Right kidney (tissue), 1 donor: Measurements from ENCODE around the gene ARSG.

ENCODE experiments used
- DNase-seq: peaks from one replicate; pipeline ENCODE4 v3.0.0-alpha.2; 2016

Gene ARSG

DNA sequence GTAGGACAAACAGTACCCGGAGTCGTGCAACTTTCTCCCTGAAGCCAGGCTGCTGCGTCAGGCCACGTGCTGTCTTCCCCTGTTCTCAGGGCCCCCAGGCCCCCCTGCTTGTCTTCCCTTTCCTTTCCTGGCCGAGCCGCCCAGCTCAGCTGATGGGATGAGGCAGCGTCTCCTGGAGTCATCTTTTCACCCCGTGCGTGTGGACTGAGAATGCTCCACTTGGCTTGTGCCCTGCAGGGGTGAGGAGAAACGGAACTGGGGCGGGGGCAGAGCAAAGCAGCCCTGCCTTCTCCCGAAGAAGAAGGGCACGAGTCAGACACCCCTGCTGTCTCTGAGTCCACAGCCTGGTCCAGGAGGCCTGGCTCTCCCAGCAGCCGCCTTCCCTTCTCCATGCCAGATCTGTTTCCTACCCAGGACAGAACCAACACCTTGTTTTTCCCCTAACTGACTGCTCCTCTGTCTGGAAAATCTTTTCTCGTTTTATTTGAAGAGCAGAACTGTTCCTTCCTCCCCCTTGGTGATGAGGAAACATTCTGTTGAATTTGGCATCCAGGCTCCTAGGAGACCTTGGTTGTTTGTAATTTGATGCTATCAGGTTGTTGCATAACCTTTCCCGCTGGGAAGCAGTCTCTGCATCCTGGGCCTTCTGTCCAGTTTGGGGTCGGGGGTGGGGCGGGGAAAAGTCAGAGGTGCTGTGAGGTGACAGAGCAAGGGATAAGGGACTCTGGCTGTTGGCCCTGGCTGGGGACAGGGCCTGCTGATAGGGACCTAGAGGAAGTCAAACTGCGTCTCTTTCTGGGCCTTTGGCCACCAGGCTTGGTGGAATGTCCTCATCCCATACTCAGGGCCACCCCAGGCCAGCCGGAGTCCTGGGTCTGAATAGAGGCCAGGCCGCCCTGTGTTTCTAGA is 87.2 kb downstream of the ARSG start:
- DNase-seq, result peak; percentile 51

- no peak for DNase-seq
Observed at GRCh38 chr17:68379177-68379510, 87.8 kb downstream of the ARSG start.

DNA sequence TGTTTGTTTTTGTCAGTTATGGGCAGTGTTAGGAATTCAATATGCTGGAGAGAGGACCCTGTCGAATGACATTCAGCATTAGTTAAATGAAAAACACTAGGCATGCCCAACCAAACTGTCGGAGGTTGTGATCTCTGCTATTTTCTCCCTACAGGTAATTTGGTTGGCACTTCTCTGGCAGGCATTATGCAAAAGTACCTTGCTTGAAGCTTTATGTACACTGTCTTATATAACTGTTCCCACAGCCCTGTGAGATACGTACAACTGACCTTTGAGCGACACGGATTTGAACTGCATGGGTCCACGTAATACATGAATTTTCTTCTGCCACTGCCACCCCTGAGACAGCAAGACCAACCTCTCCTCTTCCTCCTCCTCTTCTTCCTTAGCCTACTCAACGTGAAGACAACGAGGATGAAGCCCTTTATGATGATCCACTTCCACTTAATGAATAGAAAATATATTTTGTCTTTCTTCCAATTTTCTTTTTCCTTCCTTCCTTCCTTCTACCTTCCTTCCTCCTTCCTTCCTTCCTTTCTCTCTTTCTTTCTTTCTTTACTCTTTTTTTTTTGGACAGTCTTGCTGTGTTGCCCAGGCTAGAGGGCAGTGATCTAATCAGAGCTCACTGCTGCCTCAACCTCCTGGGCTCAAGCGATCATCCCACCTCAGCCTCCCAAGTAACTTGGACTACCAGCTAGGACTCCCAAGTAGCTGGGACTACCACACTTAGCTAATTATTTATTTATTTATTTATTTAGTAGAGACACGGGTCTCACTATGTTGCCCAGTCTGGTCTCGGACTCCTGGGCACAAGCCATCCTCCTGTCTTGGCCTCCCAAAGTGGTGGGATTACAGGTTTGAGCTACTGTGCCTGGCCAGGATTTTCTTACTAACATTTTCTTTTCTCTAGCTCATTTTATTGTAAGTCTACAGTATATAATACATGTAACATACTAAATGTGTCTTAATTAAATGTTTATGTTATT is 88.7 kb downstream of the ARSG start:
- no peak for DNase-seq

- DNase-seq, result peak; percentile 42
Observed at GRCh38 chr17:68381076-68381900, 90.0 kb downstream of the ARSG start.

DNA sequence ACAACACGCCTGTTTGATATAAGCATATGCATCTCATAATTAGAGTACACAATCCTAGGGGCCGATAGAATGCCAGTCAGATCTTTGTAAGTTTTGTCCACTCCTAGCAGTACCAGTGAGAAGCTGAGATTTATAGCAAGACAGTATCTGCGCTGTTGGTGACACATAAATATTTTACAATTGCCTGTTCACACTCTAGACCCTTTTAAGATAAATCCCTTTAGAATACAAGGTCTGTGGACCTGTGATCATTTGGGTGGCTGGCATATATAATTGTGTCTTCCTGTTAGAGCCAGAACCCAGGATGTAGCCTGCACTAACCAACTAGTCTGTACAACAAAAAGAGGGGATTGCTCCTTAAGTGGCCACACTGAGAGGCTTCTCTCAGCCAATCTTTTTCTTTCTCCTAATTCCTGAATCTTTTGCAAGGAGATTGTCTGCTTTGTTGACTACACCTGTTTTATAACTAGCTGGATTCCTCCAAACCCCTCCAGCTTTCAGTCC is 91.3 kb downstream of the ARSG start:
- no peak for DNase-seq

- no peak for DNase-seq
Observed at GRCh38 chr17:68383120-68383442, 91.8 kb downstream of the ARSG start.

DNA sequence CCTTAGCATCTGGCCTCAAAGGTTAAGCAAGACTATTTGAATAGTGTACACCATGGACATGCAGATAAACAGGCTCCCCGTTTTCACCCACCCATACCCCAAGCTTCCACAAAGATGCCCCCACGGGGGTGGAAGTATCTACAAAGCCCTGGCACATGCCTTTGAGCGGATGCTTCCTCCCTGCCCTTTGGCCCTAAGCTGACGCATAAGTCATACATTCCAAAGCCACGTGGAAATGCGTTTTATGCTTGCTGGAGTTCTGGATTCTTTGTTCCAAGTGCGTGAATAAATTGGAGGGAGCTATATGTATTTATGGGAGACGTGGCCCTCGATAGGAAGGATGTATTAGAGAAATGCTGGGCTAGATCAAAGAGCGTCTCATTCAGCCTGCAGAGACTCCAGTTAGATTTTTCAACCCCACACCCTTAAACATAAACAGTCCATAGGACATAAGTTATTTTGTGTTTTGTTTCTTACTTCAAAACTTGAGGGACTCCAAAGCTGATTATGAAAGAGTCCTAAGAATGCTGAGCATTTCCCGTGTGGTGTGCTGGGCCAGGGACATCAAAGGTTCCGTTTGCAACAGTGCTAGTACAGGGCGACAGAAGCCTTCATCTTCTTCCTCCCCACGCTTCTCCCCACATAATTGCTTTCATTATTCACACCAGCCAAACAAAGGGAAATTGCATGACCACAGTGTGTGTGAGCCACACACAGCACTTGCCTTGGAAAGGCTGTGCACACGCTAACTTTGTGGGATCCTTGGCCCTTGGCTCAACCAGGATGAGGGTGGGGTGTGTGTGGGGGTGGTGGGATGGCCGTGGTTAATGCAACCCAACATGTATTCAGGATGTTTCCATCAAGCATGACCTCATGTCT is 92.4 kb downstream of the ARSG start:
- DNase-seq, result no peak

DNA sequence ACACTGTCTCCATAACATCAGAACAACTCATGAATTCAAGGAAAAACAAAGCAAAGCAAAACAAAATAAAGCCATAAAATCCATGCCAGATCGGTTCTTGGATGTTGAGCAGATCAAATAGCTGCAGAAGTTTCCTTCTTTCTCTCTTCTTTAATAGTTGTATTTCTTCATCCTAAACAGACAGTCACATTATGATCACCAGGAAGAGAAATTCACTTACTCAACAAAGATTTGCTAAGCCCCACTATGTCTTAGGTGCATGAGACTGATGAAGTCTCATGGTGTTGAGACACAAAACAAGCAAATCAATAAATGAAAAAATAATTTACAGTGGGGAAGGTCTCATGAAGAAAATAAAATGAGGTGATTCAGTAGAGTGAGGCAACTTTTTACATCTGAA is 93.2 kb downstream of the ARSG start:
- no peak for DNase-seq

DNA sequence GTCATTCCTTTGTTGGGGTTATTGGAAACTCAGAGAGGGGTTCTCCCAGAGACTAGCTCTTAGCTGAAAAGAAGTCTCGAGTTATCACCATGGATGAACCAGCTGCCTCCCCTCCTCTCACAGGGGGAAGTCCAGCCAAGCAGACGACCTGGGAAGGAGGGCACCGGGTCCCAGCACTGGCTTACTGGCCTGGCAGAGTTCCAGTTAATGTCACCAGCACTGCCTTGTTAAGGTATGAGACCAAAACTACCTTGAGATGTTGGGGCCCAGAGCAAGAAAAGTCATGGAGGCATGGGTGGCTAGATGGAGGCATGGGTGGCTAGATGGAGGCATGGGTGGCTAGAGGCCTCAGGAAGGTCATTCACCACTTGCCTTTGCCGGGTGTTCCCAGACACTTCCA is 93.6 kb downstream of the ARSG start:
- no peak for DNase-seq

DNA sequence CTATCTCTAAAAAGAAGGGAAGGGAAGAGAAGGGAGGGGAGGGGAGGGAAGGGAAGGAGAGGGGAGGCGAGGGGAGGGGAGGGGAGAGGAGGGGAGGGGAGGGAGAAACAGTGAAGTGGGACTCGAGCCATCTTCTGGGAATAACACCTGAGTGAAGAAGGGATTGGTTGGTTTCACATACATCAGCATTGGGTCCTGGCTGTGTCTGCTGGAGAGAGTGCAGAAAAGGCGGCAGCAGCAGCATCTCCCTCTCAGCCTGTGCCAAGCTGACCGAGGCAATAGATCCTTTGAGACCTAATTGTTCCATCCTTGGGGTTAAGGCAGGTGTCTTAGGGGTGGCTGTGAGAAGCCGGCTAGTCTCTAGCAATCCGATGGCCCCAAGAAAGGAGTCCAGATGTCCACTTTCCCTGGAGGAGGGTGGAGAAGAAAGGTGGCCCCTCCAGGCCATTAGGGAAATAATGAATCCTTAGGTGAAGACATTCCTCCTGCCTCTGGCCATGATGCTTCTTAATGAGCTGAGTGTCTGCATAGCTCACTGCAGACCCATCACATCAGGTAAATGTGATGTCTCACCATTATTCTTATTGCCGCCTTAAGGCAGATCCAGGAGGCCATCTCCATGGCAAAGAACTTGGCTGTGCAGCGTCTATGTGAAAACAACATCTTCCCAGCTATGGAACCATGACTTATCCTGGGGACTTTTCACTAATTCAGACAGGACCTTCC is 94.4 kb downstream of the ARSG start:
- DNase-seq, result no peak

DNA sequence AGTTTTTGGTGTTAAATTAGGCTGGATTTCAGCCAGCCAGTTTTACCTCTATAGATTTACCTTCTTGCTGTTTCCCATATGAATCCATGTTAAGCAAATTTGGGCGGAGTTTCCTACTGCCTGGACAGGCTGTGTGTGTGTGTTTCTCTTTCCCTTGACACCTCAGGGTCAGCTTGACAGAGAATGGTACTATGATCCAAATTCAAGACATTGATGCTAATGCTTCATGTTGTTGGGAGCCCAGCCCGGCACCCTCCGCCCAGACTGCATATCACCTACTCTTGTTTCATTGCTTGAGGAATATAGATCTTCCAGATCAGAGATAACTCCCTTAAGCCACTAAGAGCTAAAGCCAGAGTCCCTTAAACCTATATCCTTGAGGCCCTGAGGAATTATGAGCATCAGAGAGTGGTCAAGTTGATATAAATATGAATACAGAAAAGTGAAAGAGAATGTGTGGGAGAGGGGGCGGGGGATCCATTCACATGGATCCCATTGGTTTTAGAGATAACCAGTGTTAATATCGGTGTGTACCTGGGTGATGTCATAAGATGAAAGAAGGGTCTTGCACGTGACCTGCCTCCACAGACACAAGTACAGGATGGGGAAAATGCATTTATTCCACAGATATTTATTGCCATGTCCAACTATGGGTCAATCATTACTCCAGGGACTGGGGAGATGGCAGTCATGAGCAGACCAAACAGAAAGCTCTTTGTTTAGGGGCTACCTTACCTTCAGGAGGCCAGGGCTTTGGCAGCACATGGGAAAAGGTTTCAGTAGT is 96.3 kb downstream of the ARSG start:
- no peak for DNase-seq

DNA sequence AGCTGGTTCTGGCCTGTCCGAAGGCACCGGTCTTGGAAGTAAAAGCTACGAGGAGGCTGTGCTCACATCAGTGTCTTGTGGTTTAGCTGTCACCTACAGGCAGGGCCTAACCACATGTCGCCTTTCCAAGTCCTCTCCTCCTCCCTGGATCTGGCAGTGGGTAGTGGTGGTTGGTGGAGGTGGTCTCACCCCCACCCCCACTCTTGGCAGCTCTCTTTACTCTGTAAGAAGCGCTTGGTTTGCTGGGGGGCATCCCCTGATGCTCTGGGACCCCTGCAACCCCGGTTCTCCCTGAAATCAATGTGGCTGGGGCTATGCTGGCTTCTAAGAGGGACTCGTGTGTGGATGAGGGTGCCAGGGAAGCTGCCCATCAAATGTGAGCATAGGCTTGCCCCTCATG is 97.7 kb downstream of the ARSG start:
- DNase-seq, result no peak

GRCh38 chr17:68390888-68391545 is 99.7 kb downstream of the ARSG start:
- DNase-seq, result no peak

DNA sequence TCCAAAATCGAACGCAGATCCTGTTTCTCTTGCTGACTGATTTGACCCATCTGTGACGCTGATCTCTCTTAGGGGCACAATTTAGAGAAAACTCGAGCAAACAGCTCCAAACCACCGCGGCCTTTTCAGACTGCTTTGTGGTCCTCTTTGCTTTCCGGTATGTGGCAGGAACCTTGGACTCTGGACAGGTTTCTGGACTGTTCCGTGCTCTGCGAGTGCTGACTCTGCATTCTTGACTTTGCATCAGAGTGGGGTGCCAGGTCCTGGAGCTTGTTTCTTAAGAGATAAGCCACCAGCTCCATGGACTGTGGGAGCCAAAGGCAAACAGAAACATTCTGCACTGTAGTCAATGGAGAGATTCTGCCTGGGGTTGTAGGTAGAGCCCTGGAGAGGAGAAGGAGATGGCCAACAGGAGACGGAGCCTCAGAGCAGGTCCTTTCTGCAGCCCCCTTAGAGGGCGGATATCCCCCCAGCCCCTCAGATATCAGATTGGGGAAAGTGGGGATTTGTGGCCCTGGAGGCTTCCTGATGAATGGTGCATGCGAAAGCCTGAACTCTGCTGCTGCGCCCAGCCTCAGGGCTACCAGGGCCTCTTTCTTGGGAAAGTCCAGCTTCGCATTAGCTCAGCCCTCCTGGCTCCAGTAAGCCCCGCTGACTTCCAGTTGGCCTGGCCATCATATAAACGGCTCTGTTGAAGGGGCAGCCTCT is 100.4 kb downstream of the ARSG start:
- DNase-seq, result no peak

DNA sequence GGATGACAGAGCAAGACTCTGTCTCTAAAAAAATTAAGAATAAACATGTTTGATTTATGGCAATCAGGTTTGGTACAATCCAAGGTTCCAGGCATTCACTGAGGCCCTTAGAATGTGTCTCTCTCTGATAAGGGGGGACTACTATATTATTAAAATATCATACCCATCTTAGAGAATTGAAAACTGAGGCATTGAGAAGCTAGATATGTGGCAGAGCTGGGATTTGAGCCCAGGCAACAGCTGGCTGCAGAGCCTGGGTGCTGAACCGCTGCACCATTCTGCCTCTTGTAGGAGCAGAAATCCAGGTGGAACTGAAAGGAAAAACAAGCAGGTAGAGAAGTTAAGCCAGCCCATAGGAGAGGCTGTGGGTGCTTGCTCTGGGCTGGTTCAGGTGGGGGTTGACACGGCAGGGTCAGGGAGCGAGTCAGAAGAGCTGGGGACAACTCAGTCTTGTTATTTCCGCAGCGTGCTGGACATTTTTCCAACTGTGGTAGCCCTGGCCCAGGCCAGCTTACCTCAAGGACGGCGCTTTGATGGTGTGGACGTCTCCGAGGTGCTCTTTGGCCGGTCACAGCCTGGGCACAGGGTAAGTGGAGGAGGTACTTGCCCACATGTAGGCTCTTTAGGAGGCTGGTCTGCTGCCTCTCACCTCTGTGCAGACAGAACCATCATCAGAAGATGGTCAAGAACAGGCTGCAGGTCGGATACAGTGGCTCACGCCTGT is 103.5 kb downstream of the ARSG start:
- no peak for DNase-seq

- no peak for DNase-seq
Observed at GRCh38 chr17:68396226-68397107, 105.2 kb downstream of the ARSG start.

DNA sequence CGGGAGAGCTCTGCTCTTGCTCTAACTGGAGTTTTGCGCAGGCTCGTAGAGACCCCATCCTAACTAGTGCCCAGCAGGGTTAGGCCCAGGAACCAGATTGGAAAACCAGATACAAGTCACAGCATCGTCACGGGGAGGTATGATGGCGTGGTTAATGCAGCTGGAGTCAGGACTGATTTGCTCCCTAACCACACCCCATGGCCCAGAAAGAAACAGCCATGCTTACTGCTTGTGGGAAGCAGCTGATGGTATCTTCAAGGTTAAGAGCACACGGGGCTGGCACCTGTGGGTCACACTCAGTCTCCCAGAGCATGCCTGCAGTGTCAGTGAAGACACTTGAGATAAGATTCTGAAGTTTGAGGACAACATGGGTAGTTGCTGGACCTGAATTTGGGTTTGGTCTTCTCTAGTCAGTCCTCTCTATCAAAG is 105.8 kb downstream of the ARSG start:
- DNase-seq, result no peak
